ENCODE results near the gene HDGFL2.

The HDGFL2 gene

DNA sequence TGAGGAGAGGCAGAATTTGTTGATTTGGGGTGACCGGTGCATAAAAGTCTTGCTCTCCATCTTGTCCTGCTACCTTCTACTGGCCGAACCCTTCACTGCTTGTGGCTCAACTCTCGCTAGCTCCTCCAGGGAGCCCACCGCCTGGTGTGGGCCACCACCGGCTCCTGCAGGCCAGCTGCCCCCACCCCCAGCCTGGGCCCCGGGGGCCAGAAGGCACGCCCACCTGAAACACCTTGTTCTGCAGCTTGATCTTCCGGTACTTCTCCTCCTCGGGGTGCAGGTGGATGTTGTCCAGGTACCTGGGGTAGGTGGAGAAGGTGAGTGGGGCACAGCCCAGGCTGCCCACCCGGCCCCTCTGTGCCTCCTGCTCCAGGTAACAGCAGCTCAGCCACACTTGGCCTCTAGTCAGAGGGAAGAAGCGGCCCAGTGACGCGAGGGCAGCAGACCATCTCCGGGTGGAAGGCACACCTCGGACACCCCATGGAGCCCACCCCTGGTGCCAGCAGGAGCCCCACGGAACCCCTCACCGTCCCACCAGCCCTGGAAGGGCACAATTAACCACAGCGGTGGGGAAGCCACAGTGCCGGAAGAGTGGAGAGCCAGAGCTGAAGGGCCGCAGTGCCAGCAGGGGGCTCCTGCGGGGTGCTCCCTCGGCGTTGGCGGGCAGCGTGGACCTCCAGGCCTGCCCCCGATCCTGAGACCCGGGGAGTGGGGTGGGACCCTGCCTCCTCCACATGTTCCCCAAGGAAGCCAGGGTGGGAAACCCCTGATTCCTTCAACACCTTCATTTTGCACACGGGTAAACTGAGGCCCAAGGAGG, 24.6 kb upstream of the HDGFL2 start:
- TF ChIP-seq, protein P1, sequence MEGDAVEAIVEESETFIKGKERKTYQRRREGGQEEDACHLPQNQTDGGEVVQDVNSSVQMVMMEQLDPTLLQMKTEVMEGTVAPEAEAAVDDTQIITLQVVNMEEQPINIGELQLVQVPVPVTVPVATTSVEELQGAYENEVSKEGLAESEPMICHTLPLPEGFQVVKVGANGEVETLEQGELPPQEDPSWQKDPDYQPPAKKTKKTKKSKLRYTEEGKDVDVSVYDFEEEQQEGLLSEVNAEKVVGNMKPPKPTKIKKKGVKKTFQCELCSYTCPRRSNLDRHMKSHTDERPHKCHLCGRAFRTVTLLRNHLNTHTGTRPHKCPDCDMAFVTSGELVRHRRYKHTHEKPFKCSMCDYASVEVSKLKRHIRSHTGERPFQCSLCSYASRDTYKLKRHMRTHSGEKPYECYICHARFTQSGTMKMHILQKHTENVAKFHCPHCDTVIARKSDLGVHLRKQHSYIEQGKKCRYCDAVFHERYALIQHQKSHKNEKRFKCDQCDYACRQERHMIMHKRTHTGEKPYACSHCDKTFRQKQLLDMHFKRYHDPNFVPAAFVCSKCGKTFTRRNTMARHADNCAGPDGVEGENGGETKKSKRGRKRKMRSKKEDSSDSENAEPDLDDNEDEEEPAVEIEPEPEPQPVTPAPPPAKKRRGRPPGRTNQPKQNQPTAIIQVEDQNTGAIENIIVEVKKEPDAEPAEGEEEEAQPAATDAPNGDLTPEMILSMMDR (IDR thresholded peaks at IDR 0.05; ENCODE audit: low read depth, low read length): 0 out of 2 replicates have a peak, but pooled peaks have one; percentile 14
- DNase-seq: no peak
- H3K9me3 ChIP-seq (ENCODE audit: severe bottlenecking): no peaks in the 10 kb centered on the region
- H3K27ac ChIP-seq: no peak overlapping the region
- no peaks in the 10 kb centered on the region for H3K27me3 ChIP-seq (ENCODE audit: insufficient read depth, low read depth, severe bottlenecking)
- H3K4me3 ChIP-seq (ENCODE audit: low read depth, low read length): no peak overlapping the region
- peaks cover 90% of the 10 kb centered on the region for H3K36me3 ChIP-seq

DNA sequence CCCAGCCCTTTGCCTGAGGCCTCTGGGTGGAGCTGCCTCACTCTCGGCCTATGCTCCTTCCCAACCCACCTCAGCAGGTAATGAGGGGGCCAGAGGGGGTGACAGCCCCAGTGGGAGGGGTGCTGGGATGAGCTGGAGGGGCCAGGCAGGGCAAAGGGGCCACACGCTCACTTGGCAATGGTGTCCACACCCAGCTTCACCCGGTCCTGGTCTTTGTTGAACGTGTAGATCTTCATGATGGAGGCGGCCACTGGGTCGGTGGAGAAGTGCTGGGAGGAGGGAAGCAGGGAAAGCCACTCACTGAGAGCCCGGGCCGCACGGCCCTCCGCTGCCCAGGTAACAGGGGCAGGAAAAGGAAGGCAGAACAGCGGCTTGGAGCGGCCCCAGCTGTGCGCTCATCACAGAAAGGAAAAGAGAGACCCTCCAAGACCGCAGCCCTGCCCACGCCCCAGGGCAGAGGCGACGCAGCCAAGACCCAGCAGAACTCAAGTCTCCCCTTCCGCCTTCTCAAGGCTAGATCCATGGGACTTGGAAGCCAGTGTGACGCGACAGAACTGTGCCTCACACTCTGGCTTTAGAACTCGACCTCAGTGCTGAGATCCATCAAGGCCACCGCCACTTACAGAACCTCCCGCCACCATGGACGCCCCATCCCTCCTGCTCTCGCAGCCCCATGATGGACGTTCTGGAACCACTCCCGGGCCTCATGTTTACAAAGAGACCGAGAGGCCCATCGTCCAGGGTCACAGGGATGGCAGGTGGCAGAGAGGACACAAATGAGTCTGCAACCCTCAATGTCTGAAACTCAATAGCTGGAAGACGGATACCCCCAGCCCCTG, 23.7 kb upstream of the HDGFL2 start:
- H3K27me3 ChIP-seq (ENCODE audit: insufficient read depth, low read depth, severe bottlenecking): no peaks in the 10 kb centered on the region
- no peaks in the 10 kb centered on the region for H3K9me3 ChIP-seq (ENCODE audit: severe bottlenecking)
- no peak for DNase-seq
- TF ChIP-seq, protein P1 (IDR thresholded peaks at IDR 0.05; ENCODE audit: low read depth, low read length): no peak
- no peak overlapping the region for H3K27ac ChIP-seq
- H3K4me3 ChIP-seq (ENCODE audit: low read depth, low read length): no peak overlapping the region
- peaks cover 93% of the 10 kb centered on the region for H3K36me3 ChIP-seq

DNA sequence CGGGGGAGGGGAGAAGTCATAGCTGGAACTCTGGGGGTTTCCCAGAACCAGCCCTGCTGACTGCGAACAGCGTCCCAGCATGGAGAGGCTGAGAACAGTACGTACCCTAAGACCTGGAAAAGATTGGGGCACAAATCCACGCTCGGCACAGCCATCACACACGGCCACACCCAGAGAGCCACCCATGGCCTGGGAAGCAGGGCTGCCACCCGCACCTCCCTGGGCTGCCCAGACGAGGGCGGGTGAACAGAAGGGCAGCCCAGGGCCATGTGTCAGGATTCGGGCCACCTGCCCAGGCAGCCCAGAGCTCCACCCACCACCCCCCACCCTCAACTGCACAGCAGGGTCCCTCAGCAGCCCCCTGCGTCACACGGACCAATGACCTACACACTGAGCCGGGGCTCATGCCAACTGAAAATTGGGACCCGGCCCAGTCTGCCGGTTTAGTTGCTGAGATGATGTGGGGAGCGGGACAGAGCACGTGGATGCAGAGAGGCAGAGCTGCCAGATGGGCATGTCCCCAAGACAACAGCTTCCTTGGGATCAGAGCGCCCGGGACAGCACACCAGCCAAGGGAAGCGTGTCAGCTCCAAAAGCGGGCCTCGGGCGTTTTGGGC, 23.0 kb upstream of the HDGFL2 start:
- no peaks in the 10 kb centered on the region for H3K27me3 ChIP-seq (ENCODE audit: insufficient read depth, low read depth, severe bottlenecking)
- TF ChIP-seq, protein P1 (IDR thresholded peaks at IDR 0.05; ENCODE audit: low read depth, low read length): no peak
- no peak overlapping the region for H3K27ac ChIP-seq
- no peaks in the 10 kb centered on the region for H3K9me3 ChIP-seq (ENCODE audit: severe bottlenecking)
- DNase-seq: no peak
- H3K36me3 ChIP-seq: peaks cover 93% of the 10 kb centered on the region
- no peak overlapping the region for H3K4me3 ChIP-seq (ENCODE audit: low read depth, low read length)

DNA sequence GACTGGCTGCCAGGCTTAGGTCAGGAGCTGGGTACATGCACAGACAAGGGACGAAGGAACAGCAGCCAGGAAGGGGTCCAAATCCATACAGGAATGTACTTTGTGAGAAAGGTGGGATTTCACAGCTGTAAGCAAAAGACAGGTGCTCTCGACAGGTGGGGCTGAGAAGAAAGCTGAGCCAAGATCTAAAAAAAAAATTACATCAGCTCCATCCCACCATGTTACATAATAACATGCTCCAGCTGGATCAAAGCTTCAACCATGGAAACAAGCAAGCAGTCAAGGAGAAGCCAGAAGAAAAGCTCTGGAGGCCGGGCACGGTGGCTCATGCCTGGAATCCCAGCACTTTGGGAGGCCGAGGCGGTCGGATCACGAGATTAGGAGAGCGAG, 22.5 kb upstream of the HDGFL2 start:
- H3K9me3 ChIP-seq (ENCODE audit: severe bottlenecking): no peaks in the 10 kb centered on the region
- H3K4me3 ChIP-seq (ENCODE audit: low read depth, low read length): no peak overlapping the region
- no peak overlapping the region for H3K27ac ChIP-seq
- TF ChIP-seq, protein P1 (IDR thresholded peaks at IDR 0.05; ENCODE audit: low read depth, low read length): no peak
- H3K27me3 ChIP-seq (ENCODE audit: insufficient read depth, low read depth, severe bottlenecking): no peaks in the 10 kb centered on the region
- no peak for DNase-seq
- peaks cover 91% of the 10 kb centered on the region for H3K36me3 ChIP-seq

DNA sequence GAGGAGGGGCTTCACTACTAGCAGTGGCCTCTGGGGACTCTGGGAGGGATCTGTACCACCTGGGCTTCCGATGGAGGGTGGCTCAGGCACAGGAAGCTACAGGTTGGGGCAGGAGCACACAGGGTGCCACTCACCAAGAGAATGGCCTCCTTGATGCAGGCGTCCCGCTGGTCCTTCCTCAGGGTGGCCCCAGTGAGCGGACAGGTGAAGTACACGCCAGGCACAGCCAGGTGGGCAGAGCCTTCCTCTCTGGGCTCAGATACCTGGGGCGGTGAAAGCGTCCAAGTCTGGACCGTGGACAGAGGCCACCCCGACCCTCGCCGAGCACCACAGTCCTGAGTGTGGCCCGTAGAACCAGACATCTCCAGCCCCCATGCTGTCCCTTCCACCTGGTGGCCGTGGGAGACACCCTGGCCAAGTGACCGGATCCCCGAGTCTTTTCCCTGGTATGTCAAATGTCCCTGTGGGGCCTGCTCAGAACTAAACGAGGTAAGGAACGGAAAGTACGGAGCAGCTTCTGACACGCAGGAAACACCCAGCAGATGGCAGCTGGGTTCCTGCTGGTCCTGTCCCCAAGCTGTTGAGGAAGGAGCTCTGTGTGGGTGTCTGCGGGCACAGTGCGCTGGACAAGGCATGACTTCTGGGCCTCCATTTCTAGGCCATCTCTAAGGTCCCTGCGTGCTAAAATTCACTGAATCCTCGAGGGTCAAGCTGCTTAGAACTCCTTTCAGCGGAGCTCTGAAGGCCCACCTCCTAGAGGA, 19.7 kb upstream of the HDGFL2 start:
- Histone ChIP-seq H3K4me3 (ENCODE audit: low read depth, low read length) (no peak overlapping the region), H3K27ac (no peak overlapping the region; the same call in 1 of the 2 replicates), H3K27me3 (ENCODE audit: insufficient read depth, low read depth, severe bottlenecking) (no peaks in the 10 kb centered on the region), H3K9me3 (ENCODE audit: severe bottlenecking) (no peaks in the 10 kb centered on the region), H3K36me3 (peaks cover 67% of the 10 kb centered on the region)
- TF ChIP-seq, protein P1 (IDR thresholded peaks at IDR 0.05; ENCODE audit: low read depth, low read length): 0 out of 2 replicates have a peak, but pooled peaks have one; percentile 4
- DNase-seq: no peak
